Gastrocnemius medialis (tissue), 4 donors: ENCODE data around the gene SCN4B. TPM values are rescaled to one million over a fixed set of nuclear protein-coding genes. Genes with fewer than 3 reads are reported as not detected.

Experiments used
- ATAC-seq, 2 donors: fragments of 150-250 bp; one replicate each; pipeline ENCODE4 v1.9.1; 2016
- DNase-seq, 2 donors: peaks; one replicate each; pipeline ENCODE4 v3.0.0-alpha.2; 2019
- H3K27ac ChIP-seq, 4 donors: fragments of 200-600 bp; sonication (generic); 1 replicate in 1 of 4; 2 replicates in 3 of 4; pipeline ENCODE4 v1.5.1; 2016 to 2018; ENCODE audit warnings: mild to moderate bottlenecking in 2 of 4, moderate library complexity in 1 of 4
- H3K27me3 ChIP-seq, 3 donors: fragments of 200-600 bp; sonication (generic) in 2 of 3; 1 replicate in 1 of 3; 2 replicates in 2 of 3; pipeline versions ENCODE4 v1.5.1 to v1.6.0; 2016 to 2019; ENCODE audit warnings: mild to moderate bottlenecking in 1 of 3, moderate library complexity in 1 of 3
- H3K36me3 ChIP-seq, 2 donors: fragments of 200-600 bp; sonication (generic) in 1 of 2; one replicate each; pipeline ENCODE4 v1.5.1; 2017 to 2018
- H3K4me1 ChIP-seq, 2 donors: fragments of 200-600 bp; sonication (generic) in 1 of 2; one replicate each; pipeline ENCODE4 v1.5.1; 2016 to 2017; ENCODE audit warnings: mild to moderate bottlenecking in 2 of 2
- H3K4me3 ChIP-seq, 4 donors: fragments of 200-600 bp; sonication (generic) in 3 of 4; 1 replicate in 1 of 4; 2 replicates in 3 of 4; pipeline ENCODE4 v1.5.1; 2016 to 2019; ENCODE audit warnings: mild to moderate bottlenecking in 2 of 4
- H3K9me3 ChIP-seq, 3 donors: fragments of 200-600 bp; sonication (generic) in 2 of 3; 1 replicate in 1 of 3; 2 replicates in 2 of 3; pipeline ENCODE4 v1.5.1; 2016 to 2019
- POLR2A ChIP-seq, 2 donors: fragments of 450-650 bp; IDR thresholded peaks; one replicate each; pipeline ENCODE4 v1.6.1; 2017; ENCODE audit warnings: antibody characterized with exemption in 2 of 2, mild to moderate bottlenecking in 2 of 2, moderate library complexity in 2 of 2
- in situ Hi-C, 4 donors: fragments of 200-750 bp; cut with MboI; loops; one replicate each; pipeline versions ENCODE4 v1.15.0 to v1.8.0; 2017; ENCODE audit warnings: low sequenced_read_pairs in 4 of 4
- intact Hi-C: fragments of 100-400 bp; cut with DNase I; formaldehyde crosslinking; loops from one replicate; pipeline ENCODE4 v1.15.1; 2023; ENCODE audit warnings: low total_unique reads
- total RNA-seq, 4 donors: library from RNA; depleted of rRNA; stranded (reverse); fragments of >200 nt; gene quantifications; one replicate each; pipeline versions ENCODE4 v1.1.0 to v1.2.3, GENCODE V29; 2016
- TF ChIP-seq, protein P1 (sequence below), 5 experiments: fragments of 450-650 bp in 3 of 5; fragments of 200-600 bp in 2 of 5; sonication (generic) in 2 of 5; IDR thresholded peaks in 4 of 5; conservative IDR thresholded peaks in 1 of 5; 1 replicate in 4 of 5; 2 replicates in 1 of 5; pipeline ENCODE4 v1.5.1; 2016 to 2019; ENCODE audit warnings: antibody characterized with exemption in 5 of 5, mild to moderate bottlenecking in 3 of 5, moderate library complexity in 3 of 5

SCN4B gene
- total RNA-seq, 4 donors from 2014 or later = 3.5 to 16.3 (median 6.5) TPM

DNA sequence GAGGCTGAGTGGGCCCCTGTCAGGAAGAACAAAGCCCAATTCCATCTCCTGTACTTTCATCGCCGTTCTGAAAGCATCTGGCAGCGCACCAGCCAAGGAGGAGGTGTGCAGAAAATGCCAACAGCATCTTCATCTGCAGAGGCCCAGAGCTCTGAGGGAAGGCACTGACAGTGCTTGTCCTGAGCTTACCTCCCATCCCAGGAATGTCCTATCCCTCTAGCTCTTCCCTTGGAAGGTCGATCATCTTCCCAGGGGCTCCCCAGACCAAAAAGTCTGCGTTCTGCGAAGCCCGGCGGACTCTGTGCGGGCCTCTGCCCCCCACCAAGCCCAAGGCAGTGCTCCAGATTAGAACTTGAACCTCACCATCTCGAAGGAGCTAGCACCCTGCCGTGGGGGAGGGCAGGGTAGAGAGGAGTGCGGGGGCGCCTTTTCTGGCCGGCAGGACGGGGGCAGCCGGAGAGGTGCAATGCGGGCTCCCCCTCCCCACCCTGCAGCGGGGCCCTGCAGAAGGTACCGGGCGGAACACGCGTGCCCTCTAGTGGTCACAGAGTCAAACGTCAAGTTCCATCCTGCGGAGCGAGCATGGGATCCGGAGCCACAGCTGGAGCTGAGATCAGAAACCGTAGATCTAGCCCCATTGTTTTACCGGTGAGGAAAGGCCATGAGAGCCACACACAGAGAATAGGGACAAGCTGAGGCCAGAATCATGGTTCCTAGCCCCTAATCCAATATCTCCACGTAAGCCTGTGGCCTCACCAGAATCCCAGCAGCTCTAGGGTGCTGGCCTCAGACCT, 18.8 kb upstream of the SCN4B start:
- Histone ChIP-seq H3K4me3 (no peak overlapping the region), H3K27me3 (no peaks in the 10 kb centered on the region), H3K27ac (peak overlapping the region in 2 of 4 donors; percentile 20 to 24), H3K4me1 (peaks cover 24 to 29% of the 10 kb centered on the region in 2 donors), H3K36me3 (no peaks in the 10 kb centered on the region), H3K9me3 (no peaks in the 10 kb centered on the region)
- in situ Hi-C loops (no loop called here), intact Hi-C loops (loop anchor here (1.0 kb wide), 1 partner anchor 26 kb away; no protein-coding TSS in a partner anchor)
- DNase-seq (peak; percentile 39 to 47), ATAC-seq (peak; percentile 61 to 70)
- TF ChIP-seq, protein P1, sequence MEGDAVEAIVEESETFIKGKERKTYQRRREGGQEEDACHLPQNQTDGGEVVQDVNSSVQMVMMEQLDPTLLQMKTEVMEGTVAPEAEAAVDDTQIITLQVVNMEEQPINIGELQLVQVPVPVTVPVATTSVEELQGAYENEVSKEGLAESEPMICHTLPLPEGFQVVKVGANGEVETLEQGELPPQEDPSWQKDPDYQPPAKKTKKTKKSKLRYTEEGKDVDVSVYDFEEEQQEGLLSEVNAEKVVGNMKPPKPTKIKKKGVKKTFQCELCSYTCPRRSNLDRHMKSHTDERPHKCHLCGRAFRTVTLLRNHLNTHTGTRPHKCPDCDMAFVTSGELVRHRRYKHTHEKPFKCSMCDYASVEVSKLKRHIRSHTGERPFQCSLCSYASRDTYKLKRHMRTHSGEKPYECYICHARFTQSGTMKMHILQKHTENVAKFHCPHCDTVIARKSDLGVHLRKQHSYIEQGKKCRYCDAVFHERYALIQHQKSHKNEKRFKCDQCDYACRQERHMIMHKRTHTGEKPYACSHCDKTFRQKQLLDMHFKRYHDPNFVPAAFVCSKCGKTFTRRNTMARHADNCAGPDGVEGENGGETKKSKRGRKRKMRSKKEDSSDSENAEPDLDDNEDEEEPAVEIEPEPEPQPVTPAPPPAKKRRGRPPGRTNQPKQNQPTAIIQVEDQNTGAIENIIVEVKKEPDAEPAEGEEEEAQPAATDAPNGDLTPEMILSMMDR (IDR thresholded peaks at IDR 0.05 in 4 of 5, conservative IDR thresholded peaks at IDR 0.05 in 1 of 5) = peak; percentile 84 to 92 (median 89)
- no peak for TF ChIP-seq POLR2A (IDR thresholded peaks at IDR 0.05)

DNA sequence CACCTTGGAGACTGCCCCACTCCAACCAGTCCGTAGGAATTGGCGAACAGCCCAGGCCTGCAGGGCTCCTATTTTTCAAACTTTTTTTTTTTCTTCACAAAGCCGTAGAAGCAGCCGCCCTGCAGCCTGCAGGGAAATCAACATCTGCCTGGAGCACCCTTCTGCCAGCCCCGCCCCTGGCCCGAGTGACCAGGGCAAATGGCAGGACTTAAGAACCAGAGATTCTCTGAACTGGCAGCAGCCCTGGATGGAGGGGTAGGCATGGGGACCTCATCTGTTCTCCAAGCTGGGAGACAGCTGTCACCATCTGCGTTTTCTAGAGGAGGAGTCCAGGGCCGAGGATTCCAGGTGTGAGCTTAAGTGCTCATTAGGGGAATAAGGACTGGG, 18.3 kb upstream of the SCN4B start:
- no peaks in the 10 kb centered on the region for H3K27me3 ChIP-seq
- no peak for TF ChIP-seq POLR2A (IDR thresholded peaks at IDR 0.05)
- TF ChIP-seq, protein P1 (IDR thresholded peaks at IDR 0.05 in 4 of 5, conservative IDR thresholded peaks at IDR 0.05 in 1 of 5) = no peak

DNA sequence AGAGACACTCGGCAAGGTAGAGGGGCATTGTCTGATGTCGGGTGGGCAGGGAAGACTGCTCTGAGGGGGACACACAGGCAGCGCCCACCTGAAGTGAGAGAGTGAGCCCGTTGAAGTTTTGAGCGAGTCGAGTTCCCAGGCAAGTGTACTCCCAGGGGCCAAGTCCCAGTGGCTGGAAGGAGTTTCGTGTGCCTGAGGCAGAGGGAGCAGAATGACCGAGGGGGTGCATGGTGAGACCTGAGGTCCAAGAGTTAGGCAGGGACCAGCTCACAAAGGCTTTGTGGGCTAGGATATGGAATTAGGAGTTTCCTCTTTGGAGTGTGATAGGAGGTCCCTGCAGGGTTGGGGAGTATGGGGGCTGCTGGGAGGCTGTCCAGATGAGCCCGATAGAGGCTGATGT, 17.6 kb upstream of the SCN4B start:
- H3K9me3 ChIP-seq = no peaks in the 10 kb centered on the region
- in situ Hi-C loops = no loop called here

More for the DNA sequence above, 18.3 kb upstream of the SCN4B start:
- Histone ChIP-seq H3K4me1 (peaks cover 18 to 23% of the 10 kb centered on the region in 2 donors), H3K27ac (no peak overlapping the region), H3K36me3 (no peaks in the 10 kb centered on the region), H3K4me3 (no peak overlapping the region), H3K9me3 (no peaks in the 10 kb centered on the region)
- ATAC-seq = no peak
- intact Hi-C loops = loop anchor here (1.0 kb wide), 1 partner anchor 26 kb away; no protein-coding TSS in a partner anchor
- in situ Hi-C loops = no loop called here
- no peak for DNase-seq

DNA sequence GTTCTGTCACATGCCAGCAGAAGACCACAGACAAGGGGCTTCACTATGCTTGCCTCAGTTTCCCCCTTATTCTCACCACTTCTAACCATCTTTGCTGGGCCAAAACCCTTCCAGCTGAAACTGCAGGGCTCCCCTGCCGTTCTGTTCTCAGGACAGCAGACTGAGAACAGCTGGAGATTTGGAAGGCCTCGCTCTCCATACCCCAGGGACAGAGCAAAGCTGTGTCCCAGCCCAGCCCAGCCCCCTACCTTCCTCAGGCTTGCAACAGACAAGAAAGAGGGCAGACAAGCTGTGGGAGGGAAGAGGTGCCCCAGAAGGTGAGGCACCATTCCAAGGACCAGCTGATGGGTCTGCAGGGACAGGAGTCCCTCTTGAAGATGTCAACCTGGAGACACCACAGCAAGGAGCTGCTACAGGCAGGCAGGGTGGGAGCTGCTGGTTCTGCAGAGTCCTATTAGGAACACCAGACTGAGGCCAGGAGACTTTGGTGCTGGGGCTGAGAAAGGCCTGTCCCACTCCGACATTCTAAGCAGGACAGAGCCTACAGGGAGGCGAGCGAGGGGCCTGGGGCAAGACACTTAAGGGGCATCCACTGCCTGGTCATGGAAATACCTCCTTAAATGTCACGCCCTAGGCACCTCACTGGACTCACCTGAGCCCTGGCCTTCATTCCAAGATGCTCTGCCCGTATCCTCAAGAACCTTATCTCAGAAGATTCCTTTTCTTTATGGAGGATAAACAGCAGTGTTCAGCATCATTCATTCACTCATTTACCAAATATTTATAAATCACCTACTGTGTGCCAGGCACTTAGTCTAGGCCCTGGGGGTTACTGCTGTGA, 16.9 kb upstream of the SCN4B start:
- H3K27me3 ChIP-seq = no peaks in the 10 kb centered on the region
- H3K27ac ChIP-seq = no peak overlapping the region
- intact Hi-C loops = no loop called here
- in situ Hi-C loops = no loop called here
- no peaks in the 10 kb centered on the region for H3K9me3 ChIP-seq
- DNase-seq (no peak), ATAC-seq (no peak)
- no peaks in the 10 kb centered on the region for H3K36me3 ChIP-seq
- TF ChIP-seq POLR2A (IDR thresholded peaks at IDR 0.05) = no peak
- TF ChIP-seq, protein P1 (IDR thresholded peaks at IDR 0.05 in 4 of 5, conservative IDR thresholded peaks at IDR 0.05 in 1 of 5) = no peak
- peaks cover 6 to 15% of the 10 kb centered on the region in 2 donors for H3K4me1 ChIP-seq
- H3K4me3 ChIP-seq = no peak overlapping the region

More for the DNA sequence above, 17.6 kb upstream of the SCN4B start:
- intact Hi-C loops = no loop called here
- no peak overlapping the region for H3K4me3 ChIP-seq
- H3K27me3 ChIP-seq = no peaks in the 10 kb centered on the region
- ATAC-seq (no peak), DNase-seq (no peak)
- H3K36me3 ChIP-seq = no peaks in the 10 kb centered on the region
- TF ChIP-seq, protein P1 (IDR thresholded peaks at IDR 0.05 in 4 of 5, conservative IDR thresholded peaks at IDR 0.05 in 1 of 5) = no peak
- TF ChIP-seq POLR2A (IDR thresholded peaks at IDR 0.05) = no peak
- peaks cover 11 to 16% of the 10 kb centered on the region in 2 donors for H3K4me1 ChIP-seq
- H3K27ac ChIP-seq = no peak overlapping the region
